Heart left ventricle (tissue), 16 donors: ENCODE data around the gene RALGPS1. TPM values are rescaled to one million over a fixed set of nuclear protein-coding genes. Genes with fewer than 3 reads are reported as not detected.

Source experiments
- ATAC-seq, 4 donors: fragments of 200-7000 bp; cut with Tn5 transposase; one replicate each; pipeline ENCODE4 v1.9.1; 2020 to 2022; ENCODE audit warnings: moderate library complexity in 4 of 4, mild to moderate bottlenecking in 3 of 4, moderate number of reproducible peaks in 1 of 4
- DNase-seq, 5 donors: peaks; one replicate each; pipeline ENCODE4 v3.0.0-alpha.2; 2020
- H3K27ac ChIP-seq, 12 donors: fragments of 200-600 bp; sonication (generic) in 4 of 12; one replicate each; pipeline versions ENCODE4 v1.5.0 to v1.8.0; 2016 to 2022; ENCODE audit warnings: mild to moderate bottlenecking in 2 of 12
- H3K27me3 ChIP-seq, 9 donors: fragments of 200-600 bp; sonication (generic) in 2 of 9; one replicate each; pipeline versions ENCODE4 v1.5.1 to v1.8.0; 2016 to 2022; ENCODE audit warnings: mild to moderate bottlenecking in 3 of 9
- H3K36me3 ChIP-seq, 9 donors: fragments of 200-600 bp; sonication (generic) in 2 of 9; one replicate each; pipeline versions ENCODE4 v1.5.0 to v1.8.0; 2018 to 2022; ENCODE audit warnings: mild to moderate bottlenecking in 2 of 9
- H3K4me1 ChIP-seq, 12 donors: fragments of 200-600 bp; sonication (generic) in 4 of 12; one replicate each; pipeline versions ENCODE4 v1.5.0 to v1.8.0; 2016 to 2022; ENCODE audit warnings: mild to moderate bottlenecking in 3 of 12
- H3K4me3 ChIP-seq, 12 donors: fragments of 200-600 bp; sonication (generic) in 4 of 12; one replicate each; pipeline versions ENCODE4 v1.5.0 to v1.8.0; 2017 to 2022; ENCODE audit warnings: mild to moderate bottlenecking in 9 of 12, moderate library complexity in 4 of 12
- H3K9me3 ChIP-seq, 12 donors: fragments of 200-600 bp; sonication (generic) in 4 of 12; one replicate each; pipeline versions ENCODE4 v1.5.0 to v1.8.0; 2016 to 2022; ENCODE audit warnings: mild to moderate bottlenecking in 1 of 12
- POLR2A ChIP-seq, 2 donors: fragments of 450-650 bp; IDR thresholded peaks; one replicate each; pipeline ENCODE4 v1.6.1; 2017; ENCODE audit warnings: antibody characterized with exemption in 2 of 2, mild to moderate bottlenecking in 2 of 2, moderate library complexity in 2 of 2
- WGBS, 4 donors: extraction: QIAGEN DNeasy Blood & Tissue Kit in 2 of 4; methylation state at CpG; one replicate each; pipeline versions ENCODE4 v1.1.5 to v1.1.7; 2013 to 2018; 5-methylcytosine and 5-hydroxymethylcytosine counted together
- intact Hi-C, 10 donors: fragments of 100-400 bp; cut with DNase I; formaldehyde crosslinking; loops; one replicate each; pipeline versions ENCODE4 v1.11.1 to v1.14.2; 2022
- polyA plus RNA-seq, 2 donors: library from polyadenylated mRNA; stranded (reverse); fragments of 200-250 nt; gene quantifications; one replicate each; pipeline ENCODE4 v1.2.3, GENCODE V29; 2013
- total RNA-seq, 9 donors: library from RNA; depleted of rRNA in 2 of 9; stranded (reverse); fragments of >200 nt in 2 of 9; fragmentation: NEBNext Ultra II Directional in 3 of 9; extraction: Animal tissue kit (Norgen Biotek cat#: 25700) in 3 of 9; gene quantifications; one replicate each; pipeline versions ENCODE4 v1.1.0 to v1.2.4, GENCODE V29; 2016 to 2023
- TF ChIP-seq, protein P1 (sequence below), 12 donors: fragments of 200-600 bp; sonication (generic) in 4 of 12; IDR thresholded peaks; one replicate each; pipeline versions ENCODE4 v1.5.0 to v1.8.0; 2018 to 2022; ENCODE audit warnings: antibody characterized with exemption in 12 of 12, mild to moderate bottlenecking in 5 of 12
- donor health status: ischemic (EF 13 %, LVEDD 7.1; RV severe dilation, severe dysfunction).
- donor health status: healthy with polysubstance abuse.
- donor health status: DM: no; HTN: yes; CAD: no.
- donor health status: DM: no; HTN: no; CAD: no.
- donor health status: ischemic (EF 25% LVEDD 6.9; RV normal size, moderate dysfunction).
- donor health status: ischemic (EF 25% LVEDD 5.7; RV mildly dilated, moderate dysfunction).
- donor health status: healthy.
- donor health status: DM: yes; HTN: yes; CAD: no.
- donor health status: ischemic (EF 35%, LVEDD 5.7; RV mildly dilated, moderate dysfunction).
- donor health status: nonischemic (EF 11% LVEDD 7.7; RV severe dilation, severe dysfunction).
- donor health status: DM: yes; HTN: yes; CAD: no.
- donor health status: PGD.
- donor health status: ischemic (EF 29% LVEDD 5.4; RV normal size, mild dysfunction).
- donor health status: nonischemic (EF 23%, LVEDD 6.1; RV moderate dilation, normal function).

The RALGPS1 gene
- total and polyA plus RNA-seq, 11 donors, result 8.0 to 21.8 (median 14.4) TPM

DNA sequence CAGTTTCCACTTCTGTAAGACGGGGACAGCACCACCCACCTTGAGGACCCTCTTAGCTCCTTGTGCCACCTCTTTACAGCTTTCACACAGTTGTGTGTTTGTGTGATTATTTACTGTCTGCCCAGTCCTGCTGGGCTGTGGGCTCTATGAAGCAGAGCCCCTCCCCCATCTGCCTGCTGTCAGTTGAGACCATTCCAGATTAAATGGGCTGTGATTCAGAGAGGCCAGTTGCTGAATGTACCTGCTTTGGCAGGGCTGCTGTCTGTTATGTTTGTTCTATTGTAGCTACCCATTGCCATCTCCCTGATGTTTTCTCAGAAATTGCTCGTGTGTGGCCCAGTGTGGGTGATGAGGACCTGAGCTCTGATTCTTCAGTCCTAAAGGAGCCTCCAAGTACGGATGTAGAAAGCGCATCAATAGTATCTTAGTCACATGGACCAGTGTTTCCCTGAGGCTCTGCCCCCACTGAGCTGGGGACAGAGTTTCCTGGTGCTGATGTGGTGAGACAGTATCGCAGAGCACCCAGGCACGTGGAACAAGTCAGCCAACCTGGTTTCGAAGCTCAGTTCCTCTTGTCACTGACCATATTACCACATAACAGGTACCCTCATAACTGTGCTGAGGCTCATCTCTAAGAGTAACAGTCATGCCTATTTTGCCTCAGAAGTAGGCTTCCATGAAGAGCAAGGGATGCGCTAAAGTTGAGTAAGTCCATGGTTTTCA is 204.2 kb downstream of the RALGPS1 start:
- WGBS, 4 donors, result 85 to 88% (median 86%) methylated on average over 8 of the region's 8 CpGs
- TF ChIP-seq POLR2A (IDR thresholded peaks at IDR 0.05), result no peak
- TF ChIP-seq, protein P1, sequence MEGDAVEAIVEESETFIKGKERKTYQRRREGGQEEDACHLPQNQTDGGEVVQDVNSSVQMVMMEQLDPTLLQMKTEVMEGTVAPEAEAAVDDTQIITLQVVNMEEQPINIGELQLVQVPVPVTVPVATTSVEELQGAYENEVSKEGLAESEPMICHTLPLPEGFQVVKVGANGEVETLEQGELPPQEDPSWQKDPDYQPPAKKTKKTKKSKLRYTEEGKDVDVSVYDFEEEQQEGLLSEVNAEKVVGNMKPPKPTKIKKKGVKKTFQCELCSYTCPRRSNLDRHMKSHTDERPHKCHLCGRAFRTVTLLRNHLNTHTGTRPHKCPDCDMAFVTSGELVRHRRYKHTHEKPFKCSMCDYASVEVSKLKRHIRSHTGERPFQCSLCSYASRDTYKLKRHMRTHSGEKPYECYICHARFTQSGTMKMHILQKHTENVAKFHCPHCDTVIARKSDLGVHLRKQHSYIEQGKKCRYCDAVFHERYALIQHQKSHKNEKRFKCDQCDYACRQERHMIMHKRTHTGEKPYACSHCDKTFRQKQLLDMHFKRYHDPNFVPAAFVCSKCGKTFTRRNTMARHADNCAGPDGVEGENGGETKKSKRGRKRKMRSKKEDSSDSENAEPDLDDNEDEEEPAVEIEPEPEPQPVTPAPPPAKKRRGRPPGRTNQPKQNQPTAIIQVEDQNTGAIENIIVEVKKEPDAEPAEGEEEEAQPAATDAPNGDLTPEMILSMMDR (IDR thresholded peaks at IDR 0.05), result no peak
- intact Hi-C loops, result no loop called here
- Histone ChIP-seq H3K9me3 (no peaks in the 10 kb centered on the region), H3K36me3 (peaks cover 0 to 14% (median 0%) of the 10 kb centered on the region in 9 donors), H3K27ac (peak overlapping the region in 1 of 12 donors; percentile 13), H3K27me3 (peaks cover 0 to 12% (median 0%) of the 10 kb centered on the region in 9 donors), H3K4me1 (peaks cover 10 to 92% (median 64%) of the 10 kb centered on the region in 12 donors), H3K4me3 (no peak overlapping the region)
- ATAC-seq (no peak), DNase-seq (peak in 1 of 5 donors; percentile 20)

DNA sequence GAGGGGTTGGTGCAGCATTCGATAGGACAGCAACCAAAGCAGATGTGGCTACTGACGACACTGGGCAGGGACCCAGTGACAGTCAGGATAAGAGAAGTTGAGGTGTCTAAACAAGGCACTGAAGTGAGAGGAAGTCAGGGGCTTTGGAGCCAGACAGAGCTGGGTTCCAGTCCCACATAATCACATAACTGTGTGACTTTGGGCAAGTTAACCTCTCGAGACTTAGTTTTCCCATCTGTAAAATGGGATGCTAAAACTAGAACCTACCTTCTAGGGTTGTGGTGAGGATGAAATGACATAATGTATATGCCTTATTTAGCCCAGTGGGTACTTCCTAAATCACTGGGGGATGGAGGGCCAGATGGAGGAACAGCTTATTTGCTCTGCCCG is 204.7 kb downstream of the RALGPS1 start:
- ATAC-seq, result no peak
- intact Hi-C loops, result no loop called here
- no peak for TF ChIP-seq POLR2A (IDR thresholded peaks at IDR 0.05)
- TF ChIP-seq, protein P1 (IDR thresholded peaks at IDR 0.05), result no peak
- 85 to 93% (median 87%) methylated on average over 4 of the region's 4 CpGs for WGBS, 4 donors
- no peak overlapping the region for H3K27ac ChIP-seq
- peak overlapping the region in 1 of 12 donors; percentile 70 for H3K4me3 ChIP-seq
- peak in 1 of 5 donors; percentile 8 for DNase-seq
- H3K27me3 ChIP-seq, result peaks cover 0 to 12% (median 0%) of the 10 kb centered on the region in 9 donors
- peaks cover 10 to 87% (median 63%) of the 10 kb centered on the region in 12 donors for H3K4me1 ChIP-seq
- H3K9me3 ChIP-seq, result no peaks in the 10 kb centered on the region
- peaks cover 0 to 14% (median 0%) of the 10 kb centered on the region in 9 donors for H3K36me3 ChIP-seq

DNA sequence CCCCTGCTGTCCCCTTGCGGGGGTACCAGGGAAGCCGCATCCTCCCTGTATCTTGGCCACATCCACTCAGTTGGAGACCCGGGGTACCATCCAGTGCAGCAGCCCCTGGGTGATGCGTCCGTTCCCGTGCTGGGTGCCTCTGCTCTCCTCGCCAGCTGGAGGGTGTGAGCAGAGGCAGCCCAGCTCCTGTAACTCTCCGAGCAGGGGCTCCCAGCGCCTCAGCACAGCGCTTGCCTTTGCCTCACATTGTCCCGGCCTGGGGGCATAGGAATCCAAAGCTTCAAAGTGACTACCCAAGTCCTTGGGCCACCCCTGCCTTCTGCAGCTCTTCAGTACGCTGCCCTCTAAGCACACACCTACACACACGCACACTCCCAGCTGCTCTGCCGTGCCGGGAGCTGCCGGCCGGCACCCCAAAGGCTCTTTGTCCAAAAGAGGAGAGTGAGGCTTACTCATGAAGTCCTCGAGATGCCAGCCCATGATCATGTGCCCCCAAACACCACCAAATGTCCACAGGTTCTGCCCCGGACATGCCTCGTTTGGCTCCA is 207.1 kb downstream of the RALGPS1 start:
- intact Hi-C loops, result loop anchor here in 7 of 10 donors (2.0 to 5.0 kb wide), 7 partner anchors 44 to 154 kb away; no protein-coding TSS in a partner anchor
- Histone ChIP-seq H3K4me1 (peaks cover 7 to 69% (median 53%) of the 10 kb centered on the region in 12 donors), H3K9me3 (no peaks in the 10 kb centered on the region), H3K27me3 (peaks cover 0 to 12% (median 0%) of the 10 kb centered on the region in 9 donors), H3K36me3 (peaks cover 0 to 14% (median 0%) of the 10 kb centered on the region in 9 donors), H3K27ac (peak overlapping the region in 11 of 12 donors; percentile 79 to 95 (median 91)), H3K4me3 (peak overlapping the region; percentile 40 to 92 (median 72))
- DNase-seq (no peak), ATAC-seq (peak; percentile 8 to 22 (median 14))
- 8 to 17% (median 13%) methylated on average over 20 of the region's 20 CpGs for WGBS, 4 donors
- TF ChIP-seq, protein P1 (IDR thresholded peaks at IDR 0.05), result no peak
- TF ChIP-seq POLR2A (IDR thresholded peaks at IDR 0.05), result no peak
